HPDE6-E6E7 (cell line): ENCODE measurements around the gene SF3B3.

Experiments
- DNase-seq: peaks from one replicate; pipeline ENCODE4 v3.0.0; 2011; ENCODE audit warnings: missing footprints; ENCODE audit errors: extremely low spot score

SF3B3 gene

GRCh38 chr16:70589998-70590471, 66.4 kb downstream of the SF3B3 start:
- no peak for DNase-seq

DNA sequence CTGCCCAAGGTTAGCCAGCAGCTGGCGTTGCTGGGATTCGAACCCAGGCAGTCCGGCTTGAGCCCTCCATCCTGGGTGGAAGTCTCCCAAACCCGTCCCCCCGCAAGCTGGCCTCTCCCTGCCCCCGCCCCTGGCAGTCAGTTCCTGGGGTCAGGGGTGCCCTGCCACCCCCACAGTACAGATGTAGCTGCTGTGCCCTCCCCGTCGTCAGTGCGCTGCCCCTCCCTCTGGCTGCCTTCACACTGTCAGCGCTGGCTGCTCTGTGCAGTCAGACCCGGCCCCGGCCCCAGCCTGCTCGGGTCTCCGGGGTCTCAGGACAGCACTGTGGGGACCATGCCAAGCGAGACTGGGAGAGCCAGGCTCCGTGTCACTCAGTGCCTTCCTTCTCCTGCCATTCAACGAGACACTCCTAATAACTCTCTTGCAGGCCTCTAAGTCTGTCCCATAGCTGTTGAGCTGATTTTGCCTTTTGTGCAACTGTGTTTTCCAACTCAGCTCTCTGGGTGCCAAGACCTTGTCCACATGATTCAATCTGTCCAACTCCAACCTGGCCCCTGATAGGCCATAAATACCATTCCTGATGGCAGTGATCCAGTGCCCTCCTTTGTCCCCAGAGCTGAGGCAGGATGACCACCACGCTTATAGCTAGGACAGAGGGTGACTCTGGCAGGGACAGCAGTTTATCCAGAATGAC, 67.3 kb downstream of the SF3B3 start:
- DNase-seq: no peak

GRCh38 chr16:70591615-70592014, 68.0 kb downstream of the SF3B3 start:
- DNase-seq: no peak

DNA sequence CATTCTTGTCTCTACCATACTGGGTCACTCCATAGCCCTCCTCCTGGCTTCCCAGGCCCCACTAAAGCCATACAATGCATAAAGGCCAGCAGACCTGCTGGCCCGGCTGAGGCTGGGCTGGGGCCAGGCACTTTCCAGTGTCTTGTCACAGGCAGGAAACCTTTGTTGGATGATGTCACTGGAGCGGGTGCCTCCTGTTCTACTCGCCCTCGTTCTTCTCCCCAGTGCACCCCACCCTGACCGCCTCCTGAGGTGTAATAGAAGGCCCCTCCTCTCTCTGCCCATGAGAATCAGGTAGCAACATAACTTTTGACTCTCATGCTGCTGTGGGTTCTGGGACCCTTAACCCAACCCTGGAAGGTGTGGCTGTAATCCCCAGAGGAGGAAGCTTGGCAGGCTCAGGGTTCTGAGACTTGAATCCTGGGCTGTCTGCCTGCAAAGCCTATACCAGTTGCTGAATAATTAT, 68.5 kb downstream of the SF3B3 start:
- no peak for DNase-seq

DNA sequence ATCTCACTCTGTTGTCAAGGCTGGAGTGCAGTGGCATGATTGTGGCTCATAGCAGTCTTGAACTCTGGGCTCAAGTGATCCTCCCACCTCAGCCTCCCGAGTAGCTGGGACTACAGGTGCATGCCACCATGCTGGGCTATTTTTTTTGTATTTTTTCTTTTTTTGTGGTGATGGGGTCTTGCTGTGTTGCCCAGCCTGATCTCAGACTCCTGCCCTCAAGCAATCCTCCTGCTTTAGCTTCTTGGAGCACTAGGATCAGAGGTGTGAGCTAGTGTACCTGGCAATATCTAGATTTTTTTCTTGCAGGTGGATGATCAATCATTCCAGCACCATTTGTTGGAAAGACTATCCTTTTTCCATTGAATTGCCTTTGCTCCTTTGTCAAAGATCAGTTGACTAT, 69.9 kb downstream of the SF3B3 start:
- no peak for DNase-seq

GRCh38 chr16:70594569-70594968, 71.0 kb downstream of the SF3B3 start:
- no peak for DNase-seq

GRCh38 chr16:70597135-70597835, 73.7 kb downstream of the SF3B3 start:
- no peak for DNase-seq

- no peak for DNase-seq
Measured at GRCh38 chr16:70598937-70599503, 75.4 kb downstream of the SF3B3 start.

DNA sequence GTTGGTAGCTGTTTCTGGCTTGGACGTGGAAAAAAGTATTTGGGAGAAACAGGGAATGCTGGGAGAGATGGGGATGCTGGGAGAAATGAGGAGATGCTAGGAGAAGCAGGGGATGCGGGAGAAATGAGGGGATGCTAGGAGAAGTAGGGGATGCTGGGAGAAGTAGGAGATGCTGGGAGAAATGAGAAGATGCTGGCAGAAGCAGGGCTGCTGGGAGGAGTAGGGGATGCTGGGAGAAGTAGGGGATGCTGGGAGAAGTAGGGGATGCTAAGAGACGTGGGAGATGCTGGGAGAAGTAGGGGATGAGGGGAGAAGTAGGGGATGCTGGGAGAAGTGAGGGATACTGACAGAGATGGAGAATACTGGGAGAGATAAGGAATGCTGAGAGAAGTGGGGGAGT, 77.1 kb downstream of the SF3B3 start:
- no peak for DNase-seq

- no peak for DNase-seq
Measured at GRCh38 chr16:70601576-70602575, 78.3 kb downstream of the SF3B3 start.

GRCh38 chr16:70602831-70603230, 79.2 kb downstream of the SF3B3 start:
- no peak for DNase-seq

GRCh38 chr16:70604407-70605282, 81.0 kb downstream of the SF3B3 start:
- no peak for DNase-seq

GRCh38 chr16:70605283-70605657, 81.7 kb downstream of the SF3B3 start:
- DNase-seq: no peak

DNA sequence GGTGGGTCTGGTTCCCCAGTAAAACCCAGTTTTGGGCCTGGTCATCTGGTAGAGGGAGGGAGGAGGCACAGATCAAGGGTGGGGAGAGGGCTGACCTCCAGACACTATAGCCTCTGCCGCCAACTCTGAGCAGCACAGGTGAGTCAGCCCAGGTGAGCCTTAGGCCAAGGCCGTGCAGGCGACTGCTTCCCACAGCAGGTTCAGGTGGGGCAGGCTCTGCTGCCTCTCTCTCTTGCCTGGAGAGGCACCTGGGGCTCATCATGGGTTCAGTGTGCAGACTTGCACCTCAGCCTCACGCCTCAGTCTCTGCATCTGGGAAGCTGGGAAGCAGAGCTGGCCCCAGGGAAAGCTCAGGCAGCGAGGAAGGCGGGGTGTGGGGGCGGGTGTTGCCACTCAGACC, 84.9 kb downstream of the SF3B3 start:
- peak; percentile 96 for DNase-seq

- DNase-seq: no peak
Measured at GRCh38 chr16:70610273-70611223, 86.9 kb downstream of the SF3B3 start.

DNA sequence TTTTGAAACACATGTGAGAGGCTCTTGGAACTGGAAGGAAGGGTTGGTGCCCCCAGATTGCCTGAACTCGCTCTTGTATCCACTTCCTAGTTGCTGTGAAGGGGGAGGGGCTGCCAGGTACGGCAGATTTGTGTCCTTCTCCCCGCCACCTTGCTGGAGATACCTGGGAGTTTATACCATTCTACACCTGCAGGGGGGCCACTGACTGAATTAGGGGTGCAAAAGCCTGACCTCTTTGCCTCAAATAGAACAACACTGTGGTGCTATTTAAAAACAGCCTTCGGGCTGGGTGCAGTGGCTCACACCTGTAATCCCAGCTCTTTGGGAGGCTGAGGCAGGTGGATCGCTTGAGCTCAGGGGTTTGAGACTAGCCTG, 87.6 kb downstream of the SF3B3 start:
- no peak for DNase-seq

GRCh38 chr16:70611785-70612303, 88.2 kb downstream of the SF3B3 start:
- no peak for DNase-seq

DNA sequence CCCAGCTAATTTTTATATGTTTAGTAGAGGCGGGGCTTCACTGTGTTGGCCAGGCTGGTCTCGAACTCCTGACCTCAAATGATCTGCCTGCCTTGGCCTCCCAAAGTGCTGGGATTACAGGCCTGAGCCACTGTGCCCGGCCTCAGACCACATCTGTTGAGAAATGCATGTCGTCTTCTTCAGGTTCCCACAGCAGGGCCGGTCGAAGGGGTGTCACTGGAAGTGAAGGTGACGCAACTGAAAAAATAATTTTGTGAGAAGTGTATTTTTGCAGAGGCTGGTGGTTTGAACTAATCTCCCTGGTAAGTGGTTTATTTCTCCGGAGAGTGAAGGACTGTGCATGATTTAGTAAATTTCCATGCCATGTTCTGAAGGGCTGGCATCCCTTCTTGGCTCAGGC, 89.3 kb downstream of the SF3B3 start:
- no peak for DNase-seq

GRCh38 chr16:70614208-70614951, 90.8 kb downstream of the SF3B3 start:
- DNase-seq: no peak
